Erythroblast (primary cell): ENCODE measurements around the gene SUCNR1.
"Not testable (repeated sequence)": the region's sequence is repeated elsewhere in the genome, so short reads cannot be mapped to it uniquely, and the experiment has no call there.

Experiments used
- DNase-seq, 2 experiments: peaks; one replicate each; lab custom pipeline; 2025; lab: John Stamatoyannopoulos, UW
- GATA1 ChIP-seq: IDR thresholded peaks from 2 replicates; pipeline ENCODE4 v1.6.1; 2011; ENCODE audit warnings: low read depth, mild to moderate bottlenecking, control low read depth, low read length, moderate library complexity
- POLR2A ChIP-seq: IDR thresholded peaks from 2 replicates; pipeline ENCODE4 v1.6.1; 2011; ENCODE audit warnings: mild to moderate bottlenecking, low read length

Gene SUCNR1

DNA sequence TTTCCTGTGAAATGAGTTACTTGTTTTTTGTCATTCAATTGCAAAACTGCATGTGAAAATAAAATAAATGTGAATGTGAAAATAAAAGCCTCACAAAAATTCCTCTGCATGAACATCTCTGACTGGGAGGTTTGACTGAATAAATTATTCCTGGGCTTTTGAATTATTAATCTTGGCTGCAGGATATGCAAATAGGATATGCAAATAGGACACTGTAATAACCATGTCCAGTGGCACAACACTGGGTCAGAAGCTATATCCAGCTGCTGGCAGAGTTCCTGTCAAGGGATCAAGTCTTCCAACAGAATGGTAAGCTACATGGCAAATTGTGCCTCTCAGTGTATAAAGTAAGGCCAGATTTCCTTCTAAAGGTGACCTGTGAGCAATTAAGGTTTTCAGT lies at the start of gene SUCNR1:
Gene SUCNR1 (plus strand): TSS at position 246 of the 400 bp plus-strand sequence. CDS start 6,250 bp downstream, outside the sequence.
- DNase-seq, result no peak
- TF ChIP-seq POLR2A (no peak), GATA1 (no peak)

DNA sequence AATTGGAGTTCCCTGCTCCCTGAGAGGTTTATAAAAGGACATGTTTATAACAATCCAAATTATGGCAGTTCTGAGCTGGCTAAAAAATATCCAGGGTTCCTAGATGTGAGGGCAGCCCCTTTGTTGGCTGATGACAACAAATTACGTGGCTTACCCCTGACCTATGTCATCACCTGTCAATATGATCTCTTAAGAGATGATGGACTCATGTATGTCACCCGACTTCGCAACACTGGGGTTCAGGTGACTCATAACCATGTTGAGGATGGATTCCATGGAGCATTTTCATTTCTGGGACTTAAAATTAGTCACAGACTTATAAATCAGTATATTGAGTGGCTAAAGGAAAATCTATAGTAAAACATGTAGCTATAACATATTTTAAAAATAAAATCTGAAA lies 45.6 kb upstream of the SUCNR1 start:
- TF ChIP-seq GATA1, result no peak
- no peak for DNase-seq

DNA sequence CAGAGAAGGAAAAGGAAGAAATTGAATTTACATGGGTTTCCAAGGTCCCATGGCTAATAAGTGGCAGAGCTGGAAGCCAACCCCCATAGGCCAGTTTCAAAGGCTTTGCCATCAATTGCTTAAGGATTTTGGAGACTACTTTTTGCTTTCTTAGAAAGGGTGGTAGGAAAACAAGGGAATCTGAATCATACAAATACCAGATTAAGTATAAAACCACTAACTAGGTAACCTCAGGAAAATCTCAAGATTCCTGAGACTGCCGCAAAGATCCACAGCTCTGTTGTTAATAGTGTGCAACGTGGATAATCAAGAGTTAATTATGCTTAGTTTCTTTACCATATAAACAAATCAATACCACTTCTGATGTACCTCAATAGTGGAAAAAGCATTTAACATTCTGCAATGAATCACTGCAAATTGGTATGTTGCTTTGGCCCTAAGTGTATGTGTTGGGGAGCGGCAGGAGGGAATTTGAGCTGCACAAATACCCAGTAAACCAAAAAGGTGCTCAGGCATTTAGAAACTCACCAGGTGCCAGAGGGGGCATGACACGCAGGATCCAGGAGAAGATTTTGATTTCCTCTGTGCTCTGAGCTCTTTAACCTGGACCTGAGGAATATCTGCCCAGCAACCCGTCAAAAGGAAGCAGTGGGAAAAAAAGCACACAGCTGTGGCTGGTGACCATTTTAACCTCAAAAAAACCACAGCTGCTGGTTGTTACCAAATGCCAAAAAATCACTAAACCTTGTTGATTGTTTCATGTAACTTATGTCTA lies 37.5 kb upstream of the SUCNR1 start:
- no peak for DNase-seq
- TF ChIP-seq GATA1, result no peak
- TF ChIP-seq POLR2A, result no peak

DNA sequence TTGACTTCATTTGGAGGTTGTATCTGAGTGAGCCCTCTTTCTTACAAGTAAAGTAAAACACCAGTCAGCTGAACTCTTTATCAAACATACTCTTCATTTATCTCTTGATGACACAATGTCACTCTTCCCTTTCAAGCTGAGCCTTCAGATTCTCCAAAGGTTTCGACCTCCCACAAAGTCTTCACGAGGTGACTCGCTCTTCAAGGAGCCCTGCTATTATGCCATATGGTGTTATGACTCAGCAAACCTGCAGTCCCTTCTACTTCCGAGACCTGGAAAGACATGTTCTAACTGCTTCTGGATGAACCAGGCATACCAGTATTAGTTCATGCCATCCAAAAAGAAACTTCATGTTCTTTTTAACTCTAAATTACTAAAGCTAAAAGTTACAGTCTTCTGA lies 36.4 kb upstream of the SUCNR1 start:
- peak; percentile 46 to 54 for DNase-seq
- no peak for TF ChIP-seq GATA1
- no peak for TF ChIP-seq POLR2A

- TF ChIP-seq POLR2A (no peak), GATA1 (no peak)
- DNase-seq, result peak; percentile 78 to 85
These were observed 34.7 kb upstream of the SUCNR1 start for GRCh38 chr3:151838574-151839312.

- DNase-seq, result no peak
- TF ChIP-seq POLR2A (no peak), GATA1 (no peak)
These were observed 34.2 kb upstream of the SUCNR1 start for GRCh38 chr3:151839313-151839631.

GRCh38 chr3:151841801-151842200 lies 31.6 kb upstream of the SUCNR1 start:
- TF ChIP-seq POLR2A (no peak), GATA1 (no peak)
- no peak for DNase-seq

DNA sequence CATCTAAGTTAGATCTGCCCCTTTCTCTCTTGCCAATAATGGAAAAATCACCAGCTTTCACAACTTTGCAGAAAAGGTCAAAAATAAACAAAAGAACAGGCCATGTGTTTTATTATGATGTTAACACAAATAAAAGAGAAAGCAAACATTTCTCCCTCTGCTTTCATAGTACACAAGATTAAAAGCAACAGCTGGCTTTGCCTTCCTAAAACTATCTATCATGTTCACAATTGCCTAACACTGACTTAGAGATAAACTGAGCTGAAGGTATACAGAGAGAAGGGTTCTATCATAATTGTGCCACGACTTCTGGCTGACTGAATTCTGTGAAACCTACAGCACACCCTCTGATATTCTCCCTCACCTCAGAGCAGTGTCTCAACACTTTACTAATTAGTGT lies 30.2 kb upstream of the SUCNR1 start:
- TF ChIP-seq GATA1 (no peak), POLR2A (no peak)
- DNase-seq, result no peak

GRCh38 chr3:151845306-151845905 lies 28.0 kb upstream of the SUCNR1 start:
- no peak for DNase-seq
- no peak for TF ChIP-seq POLR2A
- TF ChIP-seq GATA1, result no peak

DNA sequence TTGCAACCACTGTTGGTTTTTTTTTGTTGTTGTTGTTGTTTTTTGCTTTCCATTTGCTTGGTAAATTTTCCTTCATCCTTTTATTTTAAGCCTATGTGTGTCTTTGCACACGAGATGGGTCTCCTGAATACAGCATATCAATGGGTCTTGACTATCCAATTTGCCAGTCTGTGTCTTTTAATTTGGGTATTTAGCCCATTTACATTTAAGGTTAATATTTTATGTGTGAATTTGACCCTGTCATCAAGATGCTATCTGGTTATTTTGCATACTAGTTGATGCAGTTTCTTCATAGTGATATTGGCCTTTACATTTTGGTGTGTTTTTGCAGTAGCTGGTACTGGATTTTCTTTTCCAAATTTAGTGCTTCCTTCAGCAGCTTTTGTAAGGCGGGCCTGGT lies 23.4 kb upstream of the SUCNR1 start:
- not testable (repeated sequence) for DNase-seq

- DNase-seq, result peak; percentile 90 to 96
- TF ChIP-seq GATA1 (no peak), POLR2A (no peak)
These were observed 21.2 kb upstream of the SUCNR1 start for GRCh38 chr3:151852074-151852811.

DNA sequence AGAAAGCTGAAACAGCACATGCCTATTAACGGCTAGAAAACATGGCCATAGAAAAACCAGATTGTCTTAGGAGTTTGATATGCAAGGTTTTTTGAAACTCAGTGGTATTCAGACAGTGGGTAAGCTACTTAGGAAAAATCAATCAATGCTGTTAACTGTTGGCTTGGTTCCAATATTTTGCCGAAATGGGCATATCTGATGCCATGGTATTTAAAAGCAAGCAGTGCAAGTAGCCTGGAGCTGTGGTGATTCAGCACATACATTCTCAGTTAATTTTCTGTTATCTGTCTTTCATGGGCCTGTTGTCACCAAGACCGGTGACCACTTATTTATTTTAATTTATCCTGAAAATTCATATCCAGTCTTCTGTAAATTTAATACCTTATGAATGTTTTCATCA lies 17.3 kb upstream of the SUCNR1 start:
- no peak for DNase-seq
- no peak for TF ChIP-seq POLR2A
- no peak for TF ChIP-seq GATA1

- TF ChIP-seq POLR2A (no peak), GATA1 (no peak)
- DNase-seq, result no peak
These were observed 16.8 kb upstream of the SUCNR1 start for GRCh38 chr3:151856641-151857040.

DNA sequence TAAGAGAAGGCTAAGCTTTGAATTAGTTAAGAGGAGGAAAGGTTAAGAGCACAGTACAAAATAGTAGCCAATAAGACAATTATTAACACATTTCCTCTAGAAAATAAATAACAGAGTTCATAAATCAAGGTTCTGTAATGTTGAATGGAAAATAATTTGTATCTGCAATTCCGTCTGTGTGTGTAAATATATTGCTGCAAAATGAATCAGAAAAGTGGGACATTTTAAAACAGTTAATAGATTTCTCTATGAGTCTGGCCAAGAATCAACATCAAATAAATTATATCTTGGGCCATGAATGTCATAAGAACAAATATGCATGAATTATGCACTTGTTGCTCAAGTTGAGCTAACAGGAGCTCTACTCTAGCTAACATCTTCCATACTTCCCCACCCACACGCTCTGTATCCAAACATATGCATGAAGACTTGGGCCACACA lies 14.2 kb upstream of the SUCNR1 start:
- no peak for DNase-seq
- TF ChIP-seq POLR2A (no peak), GATA1 (no peak)
